Measurements from ENCODE around the gene DACH2. TPM values are rescaled to one million over a fixed set of nuclear protein-coding genes. Genes with fewer than 3 reads are reported as not detected.

DACH2 gene
- total RNA-seq, 1 donor from 2014 or later, result 0.11 TPM

DNA sequence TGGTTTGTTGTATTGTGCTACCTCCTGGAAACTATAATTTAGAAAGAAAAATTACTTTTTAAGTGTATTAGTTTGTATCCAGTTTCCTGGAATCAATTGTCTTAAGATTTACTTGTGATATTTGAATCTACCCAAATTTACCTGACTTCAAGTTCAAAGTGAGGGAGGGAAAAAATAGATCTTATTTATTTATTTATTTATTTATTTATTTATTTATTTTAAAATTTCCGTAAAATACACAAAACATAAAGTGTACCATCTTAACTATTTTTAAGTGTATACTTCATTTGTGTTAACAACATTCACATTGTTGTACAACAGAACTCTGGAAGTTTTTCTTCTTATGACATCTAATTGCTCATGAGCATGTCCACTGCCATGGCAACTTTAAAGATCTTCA is 356.0 kb downstream of the DACH2 start:
- H3F3A ChIP-seq (ENCODE audit: low read depth), result no peaks in the 10 kb centered on the region
- peaks cover 6% of the 10 kb centered on the region for H3K4me1 Mint-ChIP-seq

DNA sequence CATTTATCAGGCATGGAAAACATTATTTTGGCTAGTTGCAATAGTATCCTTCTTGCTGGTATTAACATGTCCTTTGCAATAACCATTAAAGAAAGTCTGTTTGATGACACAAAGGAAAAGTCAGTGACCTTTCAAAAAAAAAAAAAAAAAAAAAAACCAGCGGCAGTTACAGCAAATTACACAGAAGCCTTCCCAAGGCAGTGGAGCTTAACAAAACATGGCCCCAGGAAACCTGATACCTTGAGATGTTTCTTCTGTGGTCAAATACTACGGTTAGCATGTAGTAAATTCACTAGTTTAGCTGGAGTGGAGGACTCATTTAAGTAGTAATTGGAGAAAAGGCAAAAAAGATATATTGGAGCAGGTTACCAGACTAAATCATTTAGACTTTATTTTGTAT is 359.1 kb downstream of the DACH2 start:
- H3K4me3 Mint-ChIP-seq, result no peak overlapping the region

More for the DNA sequence above, 356.0 kb downstream of the DACH2 start:
- Mint-ChIP-seq H3K4me3 (no peak overlapping the region), H3K27me3 (ENCODE audit: insufficient read depth, low read depth) (no peaks in the 10 kb centered on the region), H3K27ac (no peak overlapping the region), H3K36me3 (no peaks in the 10 kb centered on the region), H3K9me3 (no peaks in the 10 kb centered on the region)
- no peak for DNase-seq (ENCODE audit: low spot score)
- H3K4me1 ChIP-seq, result no peaks in the 10 kb centered on the region
- no peaks in the 10 kb centered on the region for H3K36me3 ChIP-seq
- no peak overlapping the region for H3K4me3 ChIP-seq
- H3K27me3 ChIP-seq, result no peaks in the 10 kb centered on the region
- H3K4me2 ChIP-seq, result no peak overlapping the region
- TF ChIP-seq CTCF (IDR thresholded peaks at IDR 0.05) (no peak), EZH2 (IDR thresholded peaks at IDR 0.05) (no peak), EZH2phosphoT487 (IDR thresholded peaks at IDR 0.05) (no peak)
- H4K20me1 ChIP-seq (ENCODE audit: low read depth), result no peaks in the 10 kb centered on the region
- H2AFZ ChIP-seq (replicated peaks), result no peak overlapping the region
- H3K9ac ChIP-seq, result no peak overlapping the region
- no peaks in the 10 kb centered on the region for H3K79me2 ChIP-seq (ENCODE audit: low read depth)
- peaks cover 4% of the 10 kb centered on the region for H3K9me3 ChIP-seq (ENCODE audit: low read depth)
- H3K27ac ChIP-seq, result no peak overlapping the region

GRCh38 chrX:86579777-86580176 is 431.5 kb downstream of the DACH2 start:
- no peak overlapping the region for H3K4me2 ChIP-seq
- H3K36me3 Mint-ChIP-seq, result no peaks in the 10 kb centered on the region
- no peak for DNase-seq (ENCODE audit: low spot score)
- H3K9me3 Mint-ChIP-seq, result no peaks in the 10 kb centered on the region
- no peak overlapping the region for H3K4me3 ChIP-seq
- H3K9me3 ChIP-seq (ENCODE audit: low read depth), result peaks cover 6% of the 10 kb centered on the region
- no peak overlapping the region for H3K9ac ChIP-seq
- H3K27me3 Mint-ChIP-seq (ENCODE audit: insufficient read depth, low read depth), result peaks cover 2% of the 10 kb centered on the region
- no peak overlapping the region for H2AFZ ChIP-seq (replicated peaks)
- H3K4me1 Mint-ChIP-seq, result no peaks in the 10 kb centered on the region
- H3K4me3 Mint-ChIP-seq, result no peak overlapping the region
- no peaks in the 10 kb centered on the region for H3K27me3 ChIP-seq
- H3K36me3 ChIP-seq, result no peaks in the 10 kb centered on the region
- no peak for TF ChIP-seq CTCF (IDR thresholded peaks at IDR 0.05)
- TF ChIP-seq EZH2phosphoT487 (IDR thresholded peaks at IDR 0.05), result no peak
- no peak for TF ChIP-seq EZH2 (IDR thresholded peaks at IDR 0.05)
- H3K27ac Mint-ChIP-seq, result no peak overlapping the region
- H3K4me1 ChIP-seq, result no peaks in the 10 kb centered on the region
- no peak overlapping the region for H3K27ac ChIP-seq
- no peaks in the 10 kb centered on the region for H4K20me1 ChIP-seq (ENCODE audit: low read depth)
- H3F3A ChIP-seq (ENCODE audit: low read depth), result no peaks in the 10 kb centered on the region
- no peaks in the 10 kb centered on the region for H3K79me2 ChIP-seq (ENCODE audit: low read depth)

More for the DNA sequence above, 359.1 kb downstream of the DACH2 start:
- Histone ChIP-seq H3K36me3 (no peaks in the 10 kb centered on the region), H3K9me3 (ENCODE audit: low read depth) (peaks cover 4% of the 10 kb centered on the region), H3K9ac (no peak overlapping the region), H3K79me2 (ENCODE audit: low read depth) (no peaks in the 10 kb centered on the region), H3F3A (ENCODE audit: low read depth) (no peaks in the 10 kb centered on the region), H3K4me3 (no peak overlapping the region), H3K4me1 (no peaks in the 10 kb centered on the region), H3K27ac (no peak overlapping the region), H3K27me3 (no peaks in the 10 kb centered on the region), H2AFZ (replicated peaks) (no peak overlapping the region), H4K20me1 (ENCODE audit: low read depth) (no peaks in the 10 kb centered on the region), H3K4me2 (no peak overlapping the region)
- Mint-ChIP-seq H3K36me3 (no peaks in the 10 kb centered on the region), H3K9me3 (no peaks in the 10 kb centered on the region), H3K27ac (no peak overlapping the region), H3K4me1 (peaks cover 6% of the 10 kb centered on the region), H3K27me3 (ENCODE audit: insufficient read depth, low read depth) (peaks cover under 1% of the 10 kb centered on the region)
- peak; percentile 4 for DNase-seq (ENCODE audit: low spot score)
- TF ChIP-seq EZH2phosphoT487 (IDR thresholded peaks at IDR 0.05), result no peak
- no peak for TF ChIP-seq CTCF (IDR thresholded peaks at IDR 0.05)
- TF ChIP-seq EZH2 (IDR thresholded peaks at IDR 0.05), result no peak

All from neural progenitor cell (in vitro differentiated cells).